AG04449 (cell line): ENCODE data around the gene ZBTB45.

Source experiments
- CTCF ChIA-PET: fragments of 350-600 bp; formaldehyde crosslinking; extraction: SDS; loops from one replicate; lab custom pipeline; 2021; ENCODE audit warnings: antibody characterized with exemption; lab: Yijun Ruan, JAX
- POLR2A ChIA-PET: fragments of 400-600, 350-600 bp; formaldehyde crosslinking; extraction: SDS; loops from one replicate; lab custom pipeline; 2020; ENCODE audit warnings: antibody characterized with exemption, inconsistent platforms; lab: Yijun Ruan, JAX
- DNase-seq: peaks from one replicate; pipeline ENCODE4 v3.0.0-alpha.2; 2010; ENCODE audit warnings: low read depth, low spot score
- H3K4me3 ChIP-seq: 2 replicates; pipeline ENCODE4 v1.5.1; 2011; ENCODE audit warnings: low read depth, mild to moderate bottlenecking, control low read depth, low read length
- CTCF ChIP-seq: IDR thresholded peaks from one replicate; pipeline ENCODE4 v1.5.1; 2011; ENCODE audit warnings: mild to moderate bottlenecking, moderate library complexity, low read length, control low read depth, inconsistent platforms; ENCODE audit not compliant: insufficient read depth; ENCODE audit errors: missing control alignments

Gene ZBTB45

GRCh38 chr19:58466760-58467589, 52.6 kb downstream of the ZBTB45 start, which contains the start of gene ZNF324:
Gene ZNF324, plus strand, starts transcription at chr19:58467080. Its CDS starts 2,106 bp downstream, at chr19:58469186.
- POLR2A ChIA-PET, result interaction anchor here (1.7 kb wide), 1 partner anchor 9 kb away, joined by 3 read pairs; the partner anchor contains the start of gene ZNF446
- TF ChIP-seq CTCF, result no peak
- CTCF ChIA-PET, result interaction anchor here (1.4 kb wide), 1 partner anchor 47 kb away, joined by 3 read pairs; no protein-coding TSS in a partner anchor
- peak; percentile 71 for DNase-seq
- H3K4me3 ChIP-seq, result peak within 1 kb of the TSS; percentile 80

- no peak for TF ChIP-seq CTCF
- ChIA-PET POLR2A (interaction anchor here (0.8 to 1.7 kb wide), 3 partner anchors 9 to 53 kb away, joined by 3 read pairs; partner anchors contain the start of genes ZBTB45 and ZNF446), CTCF (interaction anchor here (1.4 kb wide), 1 partner anchor 48 kb away, joined by 3 read pairs; no protein-coding TSS in a partner anchor)
- H3K4me3 ChIP-seq, result peak overlapping the region; percentile 80
- no peak for DNase-seq
Measured at GRCh38 chr19:58466089-58466759, 53.4 kb downstream of the ZBTB45 start.
